ENCODE results near the gene NANS. TPM values are rescaled to one million over a fixed set of nuclear protein-coding genes. Genes with fewer than 3 reads are reported as not detected.

NANS gene
- polyA plus RNA-seq, 1 donor (not counting 4 experiments of a cell fraction or from before 2014, with no cell fraction given): 63.1 TPM

DNA sequence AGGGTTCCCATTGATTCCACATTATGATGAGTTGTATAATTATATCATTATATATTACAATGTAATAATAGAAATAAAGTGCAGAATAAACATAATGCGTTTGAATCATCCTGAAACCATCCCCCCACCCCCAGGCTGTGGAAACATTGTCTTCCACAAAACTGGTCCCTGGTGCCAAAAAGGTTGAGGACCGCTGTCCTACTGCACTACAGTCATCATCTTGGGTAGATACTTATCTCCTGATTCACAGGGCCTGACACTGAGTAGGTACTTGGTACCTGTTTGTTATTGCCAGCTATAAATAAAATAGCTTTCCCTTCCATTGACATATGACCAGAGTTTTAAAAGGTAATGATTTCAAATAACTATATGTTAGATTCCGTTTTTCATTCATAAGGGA, 47.8 kb upstream of the NANS start:
- FAIRE-seq: no peak
- dilution Hi-C loops (cut with MboI; ENCODE audit: extremely low pct_ligation_motif_present, low sequenced_read_pairs): no loop called here

DNA sequence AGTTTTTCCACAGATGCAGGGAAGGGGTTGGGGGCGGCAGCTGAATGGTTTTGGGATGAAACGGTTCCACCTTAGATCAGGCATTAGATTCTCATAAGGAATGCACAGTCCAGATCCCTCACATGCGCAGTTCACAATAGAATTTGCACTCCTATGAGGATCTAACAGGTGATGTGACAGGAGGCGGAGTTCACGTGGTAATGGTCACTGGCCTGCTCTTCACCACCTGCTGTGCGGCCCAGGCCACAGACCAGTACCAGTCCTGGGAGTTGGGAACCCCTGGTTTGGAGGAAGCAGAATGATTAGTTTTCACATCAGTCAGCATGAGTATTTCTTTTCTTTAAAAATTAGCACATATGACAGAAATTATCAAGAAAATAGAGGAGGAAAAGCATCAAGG, 47.1 kb upstream of the NANS start:
- FAIRE-seq (no peak), DNase-seq (ENCODE audit: low read depth, low spot score) (no peak)
- no peaks in the 10 kb centered on the region for H3K27me3 ChIP-seq (ENCODE audit: control insufficient read depth, extremely low read depth, insufficient read depth, low read length)
- peaks cover 3% of the 10 kb centered on the region for H4K20me1 ChIP-seq (ENCODE audit: control insufficient read depth, extremely low read depth, insufficient read depth, low read length)
- H2AFZ ChIP-seq (ENCODE audit: control insufficient read depth, low read length): no peak overlapping the region
- peaks cover 27% of the 10 kb centered on the region for H3K79me2 ChIP-seq (ENCODE audit: control insufficient read depth, insufficient read depth, low read length)
- H3K27ac ChIP-seq (ENCODE audit: control insufficient read depth, insufficient read depth, low read length): no peak overlapping the region
- H3K9me3 ChIP-seq (ENCODE audit: control insufficient read depth, low read depth, low read length): no peaks in the 10 kb centered on the region
- H3K4me1 ChIP-seq (ENCODE audit: control insufficient read depth, extremely low read depth, insufficient read depth, low read length): no peaks in the 10 kb centered on the region
- H3K4me3 ChIP-seq (ENCODE audit: control insufficient read depth in 2 of 3, extremely low read depth in 1 of 3, insufficient read depth in 2 of 3, low read depth in 1 of 3, low read length in 3 of 3): no peak overlapping the region
- H3K9ac ChIP-seq (ENCODE audit: control insufficient read depth, extremely low read depth, insufficient read depth, low read length): no peak overlapping the region
- no peaks in the 10 kb centered on the region for H3K9me1 ChIP-seq (ENCODE audit: control insufficient read depth, extremely low read depth, insufficient read depth, low read length)
- H3K4me2 ChIP-seq (ENCODE audit: control insufficient read depth, extremely low read depth, insufficient read depth, low read depth, low read length): no peak overlapping the region
- TF ChIP-seq EZH2 (IDR thresholded peaks at IDR 0.05; ENCODE audit: low read length): no peak
- TF ChIP-seq, protein P1, sequence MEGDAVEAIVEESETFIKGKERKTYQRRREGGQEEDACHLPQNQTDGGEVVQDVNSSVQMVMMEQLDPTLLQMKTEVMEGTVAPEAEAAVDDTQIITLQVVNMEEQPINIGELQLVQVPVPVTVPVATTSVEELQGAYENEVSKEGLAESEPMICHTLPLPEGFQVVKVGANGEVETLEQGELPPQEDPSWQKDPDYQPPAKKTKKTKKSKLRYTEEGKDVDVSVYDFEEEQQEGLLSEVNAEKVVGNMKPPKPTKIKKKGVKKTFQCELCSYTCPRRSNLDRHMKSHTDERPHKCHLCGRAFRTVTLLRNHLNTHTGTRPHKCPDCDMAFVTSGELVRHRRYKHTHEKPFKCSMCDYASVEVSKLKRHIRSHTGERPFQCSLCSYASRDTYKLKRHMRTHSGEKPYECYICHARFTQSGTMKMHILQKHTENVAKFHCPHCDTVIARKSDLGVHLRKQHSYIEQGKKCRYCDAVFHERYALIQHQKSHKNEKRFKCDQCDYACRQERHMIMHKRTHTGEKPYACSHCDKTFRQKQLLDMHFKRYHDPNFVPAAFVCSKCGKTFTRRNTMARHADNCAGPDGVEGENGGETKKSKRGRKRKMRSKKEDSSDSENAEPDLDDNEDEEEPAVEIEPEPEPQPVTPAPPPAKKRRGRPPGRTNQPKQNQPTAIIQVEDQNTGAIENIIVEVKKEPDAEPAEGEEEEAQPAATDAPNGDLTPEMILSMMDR (optimal IDR thresholded peaks at IDR 0.05 in 1 of 3, IDR thresholded peaks at IDR 0.05 in 1 of 3, conservative IDR thresholded peaks at IDR 0.05 in 1 of 3; ENCODE audit: extremely low read depth in 1 of 3, insufficient read depth in 2 of 3, low read length in 3 of 3): no peak
- peaks cover 34 to 35% of the 10 kb centered on the region in 2 experiments for H3K36me3 ChIP-seq (ENCODE audit: control insufficient read depth in 2 of 2, extremely low read depth in 1 of 2, insufficient read depth in 2 of 2, low read length in 2 of 2)
- dilution Hi-C loops (cut with MboI; ENCODE audit: extremely low pct_ligation_motif_present, low sequenced_read_pairs): no loop called here

More for the DNA sequence above, 47.8 kb upstream of the NANS start:
- H3K27ac ChIP-seq (ENCODE audit: control insufficient read depth, insufficient read depth, low read length): no peak overlapping the region
- TF ChIP-seq EZH2 (IDR thresholded peaks at IDR 0.05; ENCODE audit: low read length): no peak
- TF ChIP-seq, protein P1 (optimal IDR thresholded peaks at IDR 0.05 in 1 of 3, IDR thresholded peaks at IDR 0.05 in 1 of 3, conservative IDR thresholded peaks at IDR 0.05 in 1 of 3; ENCODE audit: extremely low read depth in 1 of 3, insufficient read depth in 2 of 3, low read length in 3 of 3): no peak
- H3K4me1 ChIP-seq (ENCODE audit: control insufficient read depth, extremely low read depth, insufficient read depth, low read length): no peaks in the 10 kb centered on the region
- H3K4me2 ChIP-seq (ENCODE audit: control insufficient read depth, extremely low read depth, insufficient read depth, low read depth, low read length): no peak overlapping the region
- DNase-seq (ENCODE audit: low read depth, low spot score): no peak
- no peak overlapping the region for H3K9ac ChIP-seq (ENCODE audit: control insufficient read depth, extremely low read depth, insufficient read depth, low read length)
- no peaks in the 10 kb centered on the region for H3K9me1 ChIP-seq (ENCODE audit: control insufficient read depth, extremely low read depth, insufficient read depth, low read length)
- H4K20me1 ChIP-seq (ENCODE audit: control insufficient read depth, extremely low read depth, insufficient read depth, low read length): peaks cover 3% of the 10 kb centered on the region
- H2AFZ ChIP-seq (ENCODE audit: control insufficient read depth, low read length): no peak overlapping the region
- no peak overlapping the region for H3K4me3 ChIP-seq (ENCODE audit: control insufficient read depth in 2 of 3, extremely low read depth in 1 of 3, insufficient read depth in 2 of 3, low read depth in 1 of 3, low read length in 3 of 3)
- peaks cover 34 to 35% of the 10 kb centered on the region in 2 experiments for H3K36me3 ChIP-seq (ENCODE audit: control insufficient read depth in 2 of 2, extremely low read depth in 1 of 2, insufficient read depth in 2 of 2, low read length in 2 of 2)
- no peaks in the 10 kb centered on the region for H3K9me3 ChIP-seq (ENCODE audit: control insufficient read depth, low read depth, low read length)
- no peaks in the 10 kb centered on the region for H3K27me3 ChIP-seq (ENCODE audit: control insufficient read depth, extremely low read depth, insufficient read depth, low read length)
- peaks cover 27% of the 10 kb centered on the region for H3K79me2 ChIP-seq (ENCODE audit: control insufficient read depth, insufficient read depth, low read length)
